Subcutaneous adipose tissue (tissue), 4 donors: ENCODE results near the gene ZNF710. TPM values are rescaled to one million over a fixed set of nuclear protein-coding genes. Genes with fewer than 3 reads are reported as not detected.

Experiments used
- total RNA-seq, 4 donors: library from RNA; depleted of rRNA; stranded (reverse); fragments of >200 nt; gene quantifications; one replicate each; pipeline ENCODE4 v1.1.0, GENCODE V29; 2016
- TF ChIP-seq, protein P1 (sequence below): fragments of 450-650 bp; IDR thresholded peaks from one replicate; pipeline ENCODE4 v1.5.1; 2016; ENCODE audit warnings: low read depth, mild to moderate bottlenecking, control low read depth, antibody characterized with exemption, moderate library complexity

Gene ZNF710
- total RNA-seq, 4 donors from 2014 or later = 5.4 to 8.3 (median 6.1) TPM

GRCh38 chr15:90022345-90022744 lies 21.2 kb downstream of the ZNF710 start:
- TF ChIP-seq, protein P1, sequence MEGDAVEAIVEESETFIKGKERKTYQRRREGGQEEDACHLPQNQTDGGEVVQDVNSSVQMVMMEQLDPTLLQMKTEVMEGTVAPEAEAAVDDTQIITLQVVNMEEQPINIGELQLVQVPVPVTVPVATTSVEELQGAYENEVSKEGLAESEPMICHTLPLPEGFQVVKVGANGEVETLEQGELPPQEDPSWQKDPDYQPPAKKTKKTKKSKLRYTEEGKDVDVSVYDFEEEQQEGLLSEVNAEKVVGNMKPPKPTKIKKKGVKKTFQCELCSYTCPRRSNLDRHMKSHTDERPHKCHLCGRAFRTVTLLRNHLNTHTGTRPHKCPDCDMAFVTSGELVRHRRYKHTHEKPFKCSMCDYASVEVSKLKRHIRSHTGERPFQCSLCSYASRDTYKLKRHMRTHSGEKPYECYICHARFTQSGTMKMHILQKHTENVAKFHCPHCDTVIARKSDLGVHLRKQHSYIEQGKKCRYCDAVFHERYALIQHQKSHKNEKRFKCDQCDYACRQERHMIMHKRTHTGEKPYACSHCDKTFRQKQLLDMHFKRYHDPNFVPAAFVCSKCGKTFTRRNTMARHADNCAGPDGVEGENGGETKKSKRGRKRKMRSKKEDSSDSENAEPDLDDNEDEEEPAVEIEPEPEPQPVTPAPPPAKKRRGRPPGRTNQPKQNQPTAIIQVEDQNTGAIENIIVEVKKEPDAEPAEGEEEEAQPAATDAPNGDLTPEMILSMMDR = no peak

DNA sequence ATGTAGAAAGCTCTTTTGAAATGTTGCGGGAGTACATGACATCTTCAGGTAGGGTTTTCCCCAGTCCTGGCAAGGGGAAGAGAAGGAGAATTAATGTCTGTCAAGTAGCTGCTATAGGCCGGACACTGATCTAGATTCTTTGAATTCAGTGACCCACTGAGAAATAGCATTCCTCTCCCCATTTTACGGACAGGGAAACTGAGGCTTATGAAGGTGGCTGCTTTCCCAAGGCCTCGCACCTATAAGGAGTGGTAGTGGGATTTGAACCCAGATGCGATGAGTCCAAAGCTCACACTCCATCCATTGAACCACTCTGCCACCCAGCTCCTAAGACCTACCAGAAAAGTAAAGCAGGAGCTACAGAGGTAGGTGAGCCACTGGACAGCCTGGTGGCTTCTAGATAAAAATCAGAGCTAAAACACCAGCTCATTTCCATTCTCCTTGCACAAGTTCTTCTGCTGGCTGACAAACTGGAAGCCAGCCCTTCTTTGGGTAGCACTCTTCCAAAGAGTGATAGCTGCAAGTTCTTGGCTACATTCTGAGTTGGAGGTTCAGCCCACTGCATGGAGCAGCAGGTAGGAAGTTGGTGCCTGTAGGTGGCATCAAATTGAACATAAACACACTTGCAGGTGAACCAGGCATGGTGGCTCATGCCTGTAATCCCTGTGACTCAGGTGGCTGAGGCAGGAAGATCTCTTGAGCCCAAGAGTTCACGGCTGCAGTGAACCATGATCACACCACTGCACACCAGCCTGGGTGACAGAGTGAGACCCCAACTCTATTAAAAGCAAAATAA lies 22.0 kb downstream of the ZNF710 start:
- TF ChIP-seq, protein P1 = no peak

- TF ChIP-seq, protein P1 = no peak
Observed at GRCh38 chr15:90024406-90024805, 23.3 kb downstream of the ZNF710 start.

GRCh38 chr15:90025489-90026033 lies 24.4 kb downstream of the ZNF710 start:
- TF ChIP-seq, protein P1 = no peak

DNA sequence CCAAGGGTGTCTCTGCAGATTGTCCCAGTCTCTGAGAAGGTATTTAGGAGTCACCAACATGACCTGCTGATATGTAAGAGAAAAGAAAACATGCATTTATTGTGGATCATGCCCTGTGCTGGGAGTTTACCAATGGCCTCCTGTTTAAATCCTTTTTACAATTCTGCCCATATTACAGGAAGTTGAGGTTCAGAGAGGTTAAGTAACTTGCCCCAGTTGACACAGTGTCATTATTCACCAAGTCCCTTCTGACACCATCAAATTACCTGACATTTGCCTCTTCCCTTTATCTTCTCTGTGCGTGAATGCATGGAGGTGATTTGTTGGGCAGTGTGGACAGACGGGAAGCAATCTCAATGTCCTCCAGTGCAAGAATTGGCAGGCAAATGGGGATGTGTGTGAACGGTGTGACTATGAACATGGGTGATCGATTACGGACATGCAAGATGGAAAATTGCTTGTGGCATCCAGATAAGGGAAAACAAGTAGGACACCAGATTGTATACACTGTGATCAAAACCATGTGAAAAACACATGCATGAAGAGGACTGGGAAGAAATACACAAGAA lies 27.3 kb downstream of the ZNF710 start:
- TF ChIP-seq, protein P1 = no peak

GRCh38 chr15:90029024-90029423 lies 27.9 kb downstream of the ZNF710 start:
- TF ChIP-seq, protein P1 = no peak

DNA sequence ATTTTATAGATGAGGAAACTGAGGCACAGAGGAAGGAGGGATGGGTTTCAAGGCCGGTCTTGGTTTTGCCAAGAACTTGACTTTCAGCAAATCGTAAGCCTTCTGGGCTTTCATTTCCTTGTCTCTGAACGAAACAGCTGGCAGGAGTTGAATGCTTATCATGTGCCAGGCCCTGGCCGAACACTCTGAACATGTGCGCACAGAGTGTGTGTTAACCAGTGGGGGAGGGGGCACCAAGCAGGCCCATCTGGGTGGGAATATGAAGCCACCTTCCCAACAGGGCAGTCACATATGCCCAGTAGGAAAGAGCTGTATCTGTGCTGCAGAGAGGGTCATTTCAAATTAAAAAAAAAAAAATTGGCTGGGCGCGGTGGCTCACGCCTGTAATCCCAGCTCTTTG lies 29.3 kb downstream of the ZNF710 start:
- TF ChIP-seq, protein P1 = no peak
